Heart right ventricle (tissue), 16 donors: ENCODE results near the gene PTPRN2. TPM values are rescaled to one million over a fixed set of nuclear protein-coding genes. Genes with fewer than 3 reads are reported as not detected.

Source experiments
- ATAC-seq, 8 donors: fragments of 200-7000 bp; cut with Tn5 transposase; one replicate each; pipeline ENCODE4 v1.9.1; 2020; ENCODE audit warnings: mild to moderate bottlenecking in 8 of 8, moderate library complexity in 8 of 8, moderate number of reproducible peaks in 1 of 8
- DNase-seq, 2 donors: peaks; one replicate each; pipeline ENCODE4 v3.0.0-alpha.2; 2020
- H3K27ac ChIP-seq, 10 donors: fragments of 200-600 bp; sonication (generic) in 2 of 10; one replicate each; pipeline versions ENCODE4 v1.5.0 to v1.8.0; 2020 to 2022; ENCODE audit warnings: mild to moderate bottlenecking in 3 of 10
- H3K27me3 ChIP-seq, 7 donors: fragments of 200-600 bp; one replicate each; pipeline ENCODE4 v1.8.0; 2021 to 2022; ENCODE audit warnings: mild to moderate bottlenecking in 2 of 7
- H3K36me3 ChIP-seq, 9 donors: fragments of 200-600 bp; sonication (generic) in 1 of 9; one replicate each; pipeline versions ENCODE4 v1.5.0 to v1.8.0; 2020 to 2022; ENCODE audit warnings: mild to moderate bottlenecking in 2 of 9
- H3K4me1 ChIP-seq, 9 donors: fragments of 200-600 bp; sonication (generic) in 1 of 9; one replicate each; pipeline versions ENCODE4 v1.5.0 to v1.8.0; 2020 to 2022; ENCODE audit warnings: mild to moderate bottlenecking in 4 of 9
- H3K4me3 ChIP-seq, 10 donors: fragments of 200-600 bp; sonication (generic) in 2 of 10; one replicate each; pipeline versions ENCODE4 v1.5.0 to v1.8.0; 2020 to 2022; ENCODE audit warnings: mild to moderate bottlenecking in 7 of 10, moderate library complexity in 2 of 10
- H3K9me3 ChIP-seq, 11 donors: fragments of 200-600 bp in 10 of 11; sonication (generic) in 2 of 11; one replicate each; pipeline versions ENCODE4 v1.5.0 to v1.8.0; 2013 to 2022; ENCODE audit warnings: mild to moderate bottlenecking in 2 of 11, control low read depth in 1 of 11, moderate library complexity in 1 of 11
- CTCF ChIP-seq, 9 donors: fragments of 200-600 bp; sonication (generic) in 2 of 9; IDR thresholded peaks; one replicate each; pipeline versions ENCODE4 v1.5.0 to v1.8.0; 2021 to 2022; ENCODE audit warnings: antibody characterized with exemption in 9 of 9, mild to moderate bottlenecking in 5 of 9, moderate library complexity in 1 of 9
- WGBS, 2 donors: extraction: QIAGEN DNeasy Blood & Tissue Kit; methylation state at CpG; one replicate each; pipeline ENCODE4 v1.1.7; 2013; ENCODE audit warnings: inconsistent platforms in 1 of 2; 5-methylcytosine and 5-hydroxymethylcytosine counted together
- intact Hi-C, 10 donors: fragments of 100-400 bp; cut with DNase I; formaldehyde crosslinking; loops; one replicate each; pipeline versions ENCODE4 v1.11.1 to v1.14.2; 2022
- polyA plus RNA-seq, 2 donors: library from polyadenylated mRNA; stranded (reverse); fragments of 200-250 nt; gene quantifications; one replicate each; pipeline ENCODE4 v1.2.3, GENCODE V29; 2013
- total RNA-seq, 10 donors: library from RNA; stranded (reverse); fragmentation: NEBNext Ultra II Directional in 3 of 10; extraction: Animal tissue kit (Norgen Biotek cat#: 25700) in 3 of 10; gene quantifications; one replicate each; pipeline versions ENCODE4 v1.2.1 to v1.2.4, GENCODE V29; 2021 to 2023
- donor health status: Arrhythmogenic right ventricular cardiomyopathy.
- donor health status: ischemic (EF 13 %, LVEDD 7.1; RV severe dilation, severe dysfunction).
- donor health status: healthy with polysubstance abuse.
- donor health status: DM: no; HTN: yes; CAD: no.
- donor health status: DM: no; HTN: no; CAD: no.
- donor health status: ischemic (EF 25% LVEDD 6.9; RV normal size, moderate dysfunction).
- donor health status: ischemic (EF 25% LVEDD 5.7; RV mildly dilated, moderate dysfunction).
- donor health status: healthy.
- donor health status: DM: yes; HTN: yes; CAD: no.
- donor health status: Ischemic cardiomyopathy.
- donor health status: ischemic (EF 35%, LVEDD 5.7; RV mildly dilated, moderate dysfunction).
- donor health status: nonischemic (EF 11% LVEDD 7.7; RV severe dilation, severe dysfunction).
- donor health status: DM: yes; HTN: yes; CAD: no.
- donor health status: PGD.
- donor health status: ischemic (EF 29% LVEDD 5.4; RV normal size, mild dysfunction).
- donor health status: nonischemic (EF 23%, LVEDD 6.1; RV moderate dilation, normal function).

The PTPRN2 gene
- total and polyA plus RNA-seq, 12 donors: 0.82 to 1.8 (median 1.3) TPM

GRCh38 chr7:157674715-157675426, 912.8 kb downstream of the PTPRN2 start:
- peaks cover 0 to 76% (median 57%) of the 10 kb centered on the region in 7 donors for H3K27me3 ChIP-seq
- no peaks in the 10 kb centered on the region for H3K36me3 ChIP-seq
- no peak overlapping the region for H3K27ac ChIP-seq
- ATAC-seq (no peak), DNase-seq (no peak)
- H3K4me1 ChIP-seq: no peaks in the 10 kb centered on the region
- no peaks in the 10 kb centered on the region for H3K9me3 ChIP-seq
- intact Hi-C loops: no loop called here
- 86 to 88% methylated on average over 30 of the region's 30 CpGs for WGBS, 2 donors
- no peak overlapping the region for H3K4me3 ChIP-seq
- no peak for TF ChIP-seq CTCF (IDR thresholded peaks at IDR 0.05)

GRCh38 chr7:157674027-157674714, 913.5 kb downstream of the PTPRN2 start:
- WGBS, 2 donors: 69 to 72% methylated on average over 28 of the region's 28 CpGs
- no peak for TF ChIP-seq CTCF (IDR thresholded peaks at IDR 0.05)
- no peaks in the 10 kb centered on the region for H3K4me1 ChIP-seq
- peaks cover 0 to 76% (median 58%) of the 10 kb centered on the region in 7 donors for H3K27me3 ChIP-seq
- no peaks in the 10 kb centered on the region for H3K9me3 ChIP-seq
- H3K36me3 ChIP-seq: no peaks in the 10 kb centered on the region
- ATAC-seq (no peak), DNase-seq (no peak)
- no peak overlapping the region for H3K27ac ChIP-seq
- H3K4me3 ChIP-seq: no peak overlapping the region
- intact Hi-C loops: no loop called here

GRCh38 chr7:157673573-157673972, 914.0 kb downstream of the PTPRN2 start:
- 74 to 77% methylated on average over 14 of the region's 14 CpGs for WGBS, 2 donors
- no peak for TF ChIP-seq CTCF (IDR thresholded peaks at IDR 0.05)
- ATAC-seq (no peak), DNase-seq (no peak)
- no peaks in the 10 kb centered on the region for H3K4me1 ChIP-seq
- intact Hi-C loops: no loop called here
- no peaks in the 10 kb centered on the region for H3K9me3 ChIP-seq
- no peaks in the 10 kb centered on the region for H3K36me3 ChIP-seq
- peaks cover 0 to 78% (median 54%) of the 10 kb centered on the region in 7 donors for H3K27me3 ChIP-seq
- H3K4me3 ChIP-seq: no peak overlapping the region
- H3K27ac ChIP-seq: no peak overlapping the region

- H3K27ac ChIP-seq: no peak overlapping the region
- intact Hi-C loops: no loop called here
- no peaks in the 10 kb centered on the region for H3K4me1 ChIP-seq
- H3K36me3 ChIP-seq: no peaks in the 10 kb centered on the region
- H3K9me3 ChIP-seq: no peaks in the 10 kb centered on the region
- H3K27me3 ChIP-seq: peaks cover 0 to 80% (median 36%) of the 10 kb centered on the region in 7 donors
- no peak for TF ChIP-seq CTCF (IDR thresholded peaks at IDR 0.05)
- no peak overlapping the region for H3K4me3 ChIP-seq
- no peak for DNase-seq
- WGBS, 2 donors: 89 to 90% methylated on average over 39 of the region's 39 CpGs
- no peak for ATAC-seq
Measured at GRCh38 chr7:157671358-157672255, 916.0 kb downstream of the PTPRN2 start.
